Measurements from ENCODE around the gene SLC38A8. TPM values are rescaled to one million over a fixed set of nuclear protein-coding genes. Genes with fewer than 3 reads are reported as not detected.

The SLC38A8 gene
- total RNA-seq, 1 experiment from 2014 or later: not detected

DNA sequence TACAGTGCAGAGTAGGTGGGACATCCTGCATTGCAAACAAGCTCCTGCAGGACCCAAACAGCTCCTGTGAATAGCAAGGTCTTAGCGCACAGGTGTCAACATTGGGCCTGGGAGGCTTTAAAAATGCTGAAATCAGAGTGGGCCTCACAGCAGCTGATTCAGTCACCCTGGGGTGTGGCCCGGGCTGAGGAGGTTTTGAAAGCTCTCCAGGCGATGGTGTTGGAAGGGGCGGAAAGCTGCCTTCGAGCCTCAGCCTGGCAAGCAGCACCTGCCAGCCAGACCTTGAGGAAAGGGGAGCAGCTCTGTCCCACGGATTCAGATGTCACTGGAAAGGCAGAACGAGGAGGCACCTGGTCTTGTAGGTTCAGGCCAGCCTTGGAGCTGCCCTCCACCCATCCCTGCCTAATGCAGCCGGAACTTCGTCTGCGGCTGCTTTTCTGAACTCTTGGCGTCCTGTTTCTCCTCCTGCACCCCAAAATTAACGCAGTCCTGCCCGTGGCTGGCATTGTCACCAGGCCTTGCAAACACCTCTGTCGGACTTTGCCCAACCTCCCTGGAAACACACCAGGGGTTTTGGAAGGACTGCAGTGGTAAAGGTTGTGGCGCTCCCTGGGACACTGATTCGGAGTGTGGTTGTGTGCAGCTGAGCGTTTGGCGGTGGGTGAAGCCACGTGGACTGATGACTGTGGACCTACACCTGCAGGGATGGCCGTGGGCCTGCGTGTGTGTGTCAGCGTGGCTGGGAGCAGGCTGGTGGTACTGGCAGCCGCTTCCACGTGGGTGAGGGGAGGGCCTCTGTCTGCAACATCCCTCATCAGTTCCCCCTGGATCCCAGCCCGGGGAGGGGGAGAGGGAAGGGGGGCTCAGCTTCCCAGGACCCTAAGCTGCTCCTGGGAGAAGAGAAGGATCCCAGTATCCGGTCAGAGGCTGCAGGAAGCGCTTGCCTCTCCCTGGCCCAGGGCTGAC is 71.1 kb downstream of the SLC38A8 start:
- Histone ChIP-seq H3K9me3 (replicated peaks) (no peaks in the 10 kb centered on the region), H3K36me3 (no peaks in the 10 kb centered on the region), H3K27ac (no peak overlapping the region), H3K27me3 (no peaks in the 10 kb centered on the region), H3K4me1 (no peaks in the 10 kb centered on the region), H3K4me3 (no peak overlapping the region)
- no peak for DNase-seq

- H3K27me3 ChIP-seq: no peaks in the 10 kb centered on the region
- no peaks in the 10 kb centered on the region for H3K36me3 ChIP-seq
- no peak overlapping the region for H3K4me3 ChIP-seq
- no peaks in the 10 kb centered on the region for H3K4me1 ChIP-seq
- no peak for DNase-seq
- no peak overlapping the region for H3K27ac ChIP-seq
- no peaks in the 10 kb centered on the region for H3K9me3 ChIP-seq (replicated peaks)
Measured at GRCh38 chr16:83970430-83970815, 72.2 kb downstream of the SLC38A8 start.

- Histone ChIP-seq H3K4me1 (no peaks in the 10 kb centered on the region), H3K9me3 (replicated peaks) (no peaks in the 10 kb centered on the region), H3K4me3 (no peak overlapping the region), H3K27me3 (no peaks in the 10 kb centered on the region), H3K27ac (no peak overlapping the region), H3K36me3 (no peaks in the 10 kb centered on the region)
- DNase-seq: no peak
Measured at GRCh38 chr16:83969771-83970429, 72.7 kb downstream of the SLC38A8 start.

- H3K9me3 ChIP-seq (replicated peaks): no peaks in the 10 kb centered on the region
- no peaks in the 10 kb centered on the region for H3K36me3 ChIP-seq
- no peaks in the 10 kb centered on the region for H3K27me3 ChIP-seq
- DNase-seq: no peak
- no peak overlapping the region for H3K4me3 ChIP-seq
- no peaks in the 10 kb centered on the region for H3K4me1 ChIP-seq
- H3K27ac ChIP-seq: no peak overlapping the region
Measured at GRCh38 chr16:83968891-83969649, 73.5 kb downstream of the SLC38A8 start.

- DNase-seq: no peak
- no peaks in the 10 kb centered on the region for H3K36me3 ChIP-seq
- no peaks in the 10 kb centered on the region for H3K4me1 ChIP-seq
- no peaks in the 10 kb centered on the region for H3K9me3 ChIP-seq (replicated peaks)
- peak overlapping the region; percentile 39; the same call in 1 of the 2 replicates for H3K4me3 ChIP-seq
- H3K27me3 ChIP-seq: no peaks in the 10 kb centered on the region
- H3K27ac ChIP-seq: no peak overlapping the region
Measured at GRCh38 chr16:83968306-83968851, 74.2 kb downstream of the SLC38A8 start.

DNA sequence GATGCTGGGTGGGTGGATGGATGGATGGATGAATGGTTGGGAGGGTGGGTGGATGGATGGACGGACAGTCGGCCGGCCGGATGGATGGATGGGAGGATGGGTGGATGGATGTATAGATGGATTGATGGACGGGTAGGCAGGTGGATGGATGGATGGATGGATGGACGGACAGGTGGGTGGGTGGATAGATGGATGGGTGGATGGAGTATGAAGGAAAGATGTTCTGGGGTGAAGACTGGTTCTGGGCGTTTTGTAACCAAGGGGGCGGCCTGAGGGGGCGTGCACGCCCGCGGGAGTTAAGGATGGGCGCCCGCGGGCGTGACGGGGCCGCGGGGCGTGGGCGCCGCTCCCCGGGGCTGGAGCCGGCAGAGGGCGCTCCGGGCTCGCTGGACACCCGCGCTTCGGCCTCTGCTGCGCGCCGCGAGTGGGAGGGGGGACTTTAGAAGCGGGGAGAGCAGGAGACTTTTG is 74.7 kb downstream of the SLC38A8 start, which contains the start of gene NECAB2:
NECAB2 (plus strand) TSS at position 407 of the 468 bp plus-strand sequence. CDS start 405 bp downstream, outside the sequence.
- H3K9me3 ChIP-seq (replicated peaks): no peaks in the 10 kb centered on the region
- no peaks in the 10 kb centered on the region for H3K27me3 ChIP-seq
- H3K36me3 ChIP-seq: no peaks in the 10 kb centered on the region
- H3K4me3 ChIP-seq: peak within 1 kb of the TSS; percentile 39; the same call in 1 of the 2 replicates
- no peak within 1 kb of the TSS for H3K27ac ChIP-seq
- DNase-seq: peak; percentile 32 to 53
- no peaks in the 10 kb centered on the region for H3K4me1 ChIP-seq

DNA sequence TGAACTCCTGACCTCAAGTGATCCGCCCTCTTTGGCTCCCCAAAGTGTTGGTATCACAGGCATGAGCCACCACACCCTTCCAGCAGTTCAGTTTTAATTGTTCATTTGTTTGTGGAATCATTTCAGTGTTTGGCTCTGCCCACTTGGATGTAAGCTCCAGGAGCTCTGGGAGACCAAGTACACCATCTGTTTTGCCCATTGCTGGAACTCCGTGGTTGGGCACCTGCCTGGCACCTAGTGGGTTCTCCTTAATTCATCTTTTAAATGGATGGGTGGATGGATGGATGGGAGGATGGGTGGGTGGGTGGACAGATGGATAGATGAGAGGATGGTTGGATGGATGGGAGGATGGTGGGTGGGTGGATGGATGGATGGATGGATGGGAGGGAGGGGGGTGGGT is 75.5 kb downstream of the SLC38A8 start:
- H3K27ac ChIP-seq: no peak overlapping the region
- no peaks in the 10 kb centered on the region for H3K36me3 ChIP-seq
- H3K27me3 ChIP-seq: no peaks in the 10 kb centered on the region
- no peak for DNase-seq
- no peak overlapping the region for H3K4me3 ChIP-seq
- H3K9me3 ChIP-seq (replicated peaks): no peaks in the 10 kb centered on the region
- H3K4me1 ChIP-seq: no peaks in the 10 kb centered on the region

DNA sequence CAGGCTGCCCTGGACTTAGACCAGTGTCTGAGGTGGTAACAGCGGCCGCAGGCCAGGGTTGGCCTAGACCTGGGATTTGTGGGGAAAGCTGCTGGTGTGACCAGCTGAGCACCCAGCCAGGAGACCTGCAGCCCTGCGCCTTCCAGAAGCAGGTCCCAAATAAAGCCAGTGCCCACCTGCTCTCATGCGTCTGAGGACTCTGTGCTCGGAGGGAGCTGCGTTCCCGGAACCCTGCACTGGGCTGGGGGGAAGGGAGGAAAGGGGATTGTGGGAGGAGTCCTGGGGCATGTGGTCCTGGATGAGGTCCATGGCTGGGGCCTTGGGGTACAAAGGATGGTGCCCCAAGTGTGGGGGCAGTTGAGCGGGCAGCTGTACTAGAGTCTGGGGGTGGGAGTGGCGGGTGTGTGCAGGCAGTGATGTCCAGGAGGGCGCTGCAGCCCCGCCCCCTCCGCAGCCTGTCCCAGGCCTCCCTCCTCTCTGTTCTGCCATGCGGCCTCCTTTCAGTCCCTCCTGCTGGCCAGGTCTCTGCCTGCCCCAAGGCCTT is 76.4 kb downstream of the SLC38A8 start:
- Histone ChIP-seq H3K9me3 (replicated peaks) (no peaks in the 10 kb centered on the region), H3K27me3 (no peaks in the 10 kb centered on the region), H3K4me1 (no peaks in the 10 kb centered on the region), H3K36me3 (no peaks in the 10 kb centered on the region), H3K4me3 (no peak overlapping the region), H3K27ac (no peak overlapping the region)
- no peak for DNase-seq

GRCh38 chr16:83965444-83966152 is 77.0 kb downstream of the SLC38A8 start:
- Histone ChIP-seq H3K9me3 (replicated peaks) (no peaks in the 10 kb centered on the region), H3K4me1 (no peaks in the 10 kb centered on the region), H3K4me3 (no peak overlapping the region), H3K27ac (no peak overlapping the region), H3K36me3 (no peaks in the 10 kb centered on the region), H3K27me3 (no peaks in the 10 kb centered on the region)
- no peak for DNase-seq

GRCh38 chr16:83964684-83965443 is 77.7 kb downstream of the SLC38A8 start:
- no peaks in the 10 kb centered on the region for H3K9me3 ChIP-seq (replicated peaks)
- H3K27ac ChIP-seq: no peak overlapping the region
- no peak for DNase-seq
- H3K27me3 ChIP-seq: no peaks in the 10 kb centered on the region
- H3K4me1 ChIP-seq: no peaks in the 10 kb centered on the region
- H3K36me3 ChIP-seq: no peaks in the 10 kb centered on the region
- no peak overlapping the region for H3K4me3 ChIP-seq

GRCh38 chr16:83963277-83964119 is 79.1 kb downstream of the SLC38A8 start:
- Histone ChIP-seq H3K27ac (no peak overlapping the region), H3K27me3 (no peaks in the 10 kb centered on the region), H3K4me3 (no peak overlapping the region), H3K4me1 (no peaks in the 10 kb centered on the region), H3K9me3 (replicated peaks) (no peaks in the 10 kb centered on the region), H3K36me3 (no peaks in the 10 kb centered on the region)
- DNase-seq: no peak

GRCh38 chr16:83961591-83961990 is 81.0 kb downstream of the SLC38A8 start:
- H3K36me3 ChIP-seq: no peaks in the 10 kb centered on the region

More at GRCh38 chr16:83961591-83961990, 81.0 kb downstream of the SLC38A8 start:
- no peaks in the 10 kb centered on the region for H3K27me3 ChIP-seq
- H3K27ac ChIP-seq: no peak overlapping the region
- H3K9me3 ChIP-seq (replicated peaks): no peaks in the 10 kb centered on the region
- DNase-seq: no peak
- H3K4me3 ChIP-seq: no peak overlapping the region
- no peaks in the 10 kb centered on the region for H3K4me1 ChIP-seq
